Right atrium auricular region (tissue), 2 donors: ENCODE measurements around the gene TGFBR2. TPM values are rescaled to one million over a fixed set of nuclear protein-coding genes. Genes with fewer than 3 reads are reported as not detected.

Source experiments
- DNase-seq: peaks from one replicate; pipeline ENCODE4 v3.0.0-alpha.2; 2019; ENCODE audit warnings: low spot score
- H3K27ac ChIP-seq, 2 donors: fragments of 200-600 bp; sonication (generic); 1 replicate in 1 of 2; 2 replicates in 1 of 2; pipeline ENCODE4 v1.5.1; 2016 to 2019
- H3K27me3 ChIP-seq, 2 donors: fragments of 200-600 bp; sonication (generic); one replicate each; pipeline versions ENCODE4 v1.5.1 to v1.6.0; 2017 to 2019
- H3K36me3 ChIP-seq: fragments of 200-600 bp; sonication (generic); one replicate; pipeline ENCODE4 v1.5.1; 2016
- H3K4me1 ChIP-seq, 2 donors: fragments of 200-600 bp; sonication (generic); one replicate each; pipeline versions ENCODE4 v1.5.1 to v1.6.0; 2017 to 2019
- H3K4me3 ChIP-seq, 2 donors: fragments of 200-600 bp; sonication (generic); 1 replicate in 1 of 2; 2 replicates in 1 of 2; pipeline ENCODE4 v1.5.1; 2017 to 2019; ENCODE audit warnings: mild to moderate bottlenecking in 1 of 2, moderate library complexity in 1 of 2
- H3K9me3 ChIP-seq, 2 donors: fragments of 200-600 bp; sonication (generic); one replicate each; pipeline ENCODE4 v1.5.1; 2019
- total RNA-seq, 2 donors: library from RNA; depleted of rRNA; stranded (reverse); fragments of >200 nt; gene quantifications; one replicate each; pipeline ENCODE4 v1.1.0, GENCODE V29; 2016
- TF ChIP-seq, protein P1 (sequence below), 2 donors: fragments of 200-600 bp; sonication (generic); IDR thresholded peaks; one replicate each; pipeline ENCODE4 v1.5.1; 2019; ENCODE audit warnings: antibody characterized with exemption in 2 of 2

The TGFBR2 gene
- total RNA-seq, 2 donors from 2014 or later = 205 to 210 TPM

DNA sequence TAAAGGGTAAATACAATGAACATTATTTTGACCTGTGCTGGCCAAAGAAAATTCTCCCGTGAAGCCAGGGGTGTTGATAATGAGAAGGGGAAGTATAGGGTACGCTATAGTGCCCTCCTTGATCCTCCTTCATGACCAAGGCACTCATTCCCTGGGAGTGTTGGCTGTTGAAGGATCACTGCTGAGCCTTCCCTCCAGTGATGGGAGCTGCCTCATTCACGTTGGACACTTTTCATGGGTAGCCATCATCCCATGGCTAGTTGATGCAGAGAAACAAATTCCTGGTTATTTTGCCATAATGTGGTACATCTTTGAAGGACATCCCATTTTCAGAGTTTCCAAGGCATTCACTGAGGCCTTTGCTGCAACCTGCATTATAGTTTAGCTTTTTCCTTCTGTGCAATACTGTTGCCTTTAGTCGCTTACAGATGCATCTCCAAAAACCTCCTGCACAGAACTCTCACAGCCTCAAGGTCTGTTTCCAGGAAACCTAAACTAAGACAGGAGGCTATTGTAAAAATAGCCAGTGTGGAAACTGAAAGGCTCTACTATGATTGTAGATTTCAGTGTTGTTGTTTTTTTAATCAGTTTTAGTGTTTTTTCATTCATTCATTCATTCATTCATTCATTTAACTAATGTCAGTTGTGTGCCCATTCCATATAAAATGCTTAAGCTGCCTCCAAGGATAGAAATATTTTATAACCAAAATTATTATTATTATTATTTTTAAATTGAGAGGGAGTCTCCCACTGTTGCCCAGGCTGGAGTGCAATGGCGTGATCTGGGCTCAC, 40.8 kb downstream of the TGFBR2 start:
- no peaks in the 10 kb centered on the region for H3K9me3 ChIP-seq
- TF ChIP-seq, protein P1, sequence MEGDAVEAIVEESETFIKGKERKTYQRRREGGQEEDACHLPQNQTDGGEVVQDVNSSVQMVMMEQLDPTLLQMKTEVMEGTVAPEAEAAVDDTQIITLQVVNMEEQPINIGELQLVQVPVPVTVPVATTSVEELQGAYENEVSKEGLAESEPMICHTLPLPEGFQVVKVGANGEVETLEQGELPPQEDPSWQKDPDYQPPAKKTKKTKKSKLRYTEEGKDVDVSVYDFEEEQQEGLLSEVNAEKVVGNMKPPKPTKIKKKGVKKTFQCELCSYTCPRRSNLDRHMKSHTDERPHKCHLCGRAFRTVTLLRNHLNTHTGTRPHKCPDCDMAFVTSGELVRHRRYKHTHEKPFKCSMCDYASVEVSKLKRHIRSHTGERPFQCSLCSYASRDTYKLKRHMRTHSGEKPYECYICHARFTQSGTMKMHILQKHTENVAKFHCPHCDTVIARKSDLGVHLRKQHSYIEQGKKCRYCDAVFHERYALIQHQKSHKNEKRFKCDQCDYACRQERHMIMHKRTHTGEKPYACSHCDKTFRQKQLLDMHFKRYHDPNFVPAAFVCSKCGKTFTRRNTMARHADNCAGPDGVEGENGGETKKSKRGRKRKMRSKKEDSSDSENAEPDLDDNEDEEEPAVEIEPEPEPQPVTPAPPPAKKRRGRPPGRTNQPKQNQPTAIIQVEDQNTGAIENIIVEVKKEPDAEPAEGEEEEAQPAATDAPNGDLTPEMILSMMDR (IDR thresholded peaks at IDR 0.05) = no peak
- no peak for DNase-seq
- H3K4me1 ChIP-seq = peaks cover 0 to 71% of the 10 kb centered on the region in 2 donors
- H3K36me3 ChIP-seq = peaks cover 73% of the 10 kb centered on the region
- no peaks in the 10 kb centered on the region for H3K27me3 ChIP-seq
- peak overlapping the region in 1 of 2 donors; percentile 8 for H3K27ac ChIP-seq
- H3K4me3 ChIP-seq = no peak overlapping the region

DNA sequence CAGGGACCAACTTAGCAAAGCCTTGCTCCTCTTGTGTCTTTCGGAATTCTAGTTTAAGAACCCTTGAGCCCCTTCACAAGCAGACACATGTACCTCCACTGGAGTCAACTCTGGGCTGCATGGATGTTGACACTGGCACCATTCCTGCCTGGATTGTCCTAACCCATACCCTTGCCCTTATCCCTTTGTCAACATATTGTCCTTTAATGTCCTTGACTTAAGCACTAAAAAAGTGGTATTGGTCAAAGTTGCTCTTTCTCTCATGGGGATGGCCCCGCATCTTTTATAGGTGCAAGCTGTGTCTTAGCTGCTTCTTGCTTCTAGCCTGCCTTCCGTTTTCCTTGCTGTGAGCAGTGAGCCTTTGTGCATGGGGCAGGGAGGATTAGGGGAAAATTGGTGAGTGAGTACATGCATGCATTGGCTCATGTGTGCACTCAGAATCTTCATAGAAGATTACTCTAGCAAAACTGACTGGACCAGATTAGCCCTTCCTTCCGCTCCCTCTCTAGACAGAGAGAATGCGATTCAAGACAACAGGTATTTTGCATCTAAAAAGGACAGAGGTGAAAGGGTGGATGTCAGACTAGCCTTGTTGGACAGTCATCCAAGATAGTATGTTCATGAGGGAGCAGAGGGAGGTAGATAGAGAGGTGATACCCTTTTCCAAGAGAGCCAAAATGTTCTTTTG, 42.4 kb downstream of the TGFBR2 start:
- peaks cover 0 to 59% of the 10 kb centered on the region in 2 donors for H3K4me1 ChIP-seq
- H3K27ac ChIP-seq = peak overlapping the region; percentile 23 to 57
- H3K36me3 ChIP-seq = peaks cover 90% of the 10 kb centered on the region
- H3K4me3 ChIP-seq = no peak overlapping the region
- no peak for DNase-seq
- no peaks in the 10 kb centered on the region for H3K27me3 ChIP-seq
- TF ChIP-seq, protein P1 (IDR thresholded peaks at IDR 0.05) = no peak
- no peaks in the 10 kb centered on the region for H3K9me3 ChIP-seq

DNA sequence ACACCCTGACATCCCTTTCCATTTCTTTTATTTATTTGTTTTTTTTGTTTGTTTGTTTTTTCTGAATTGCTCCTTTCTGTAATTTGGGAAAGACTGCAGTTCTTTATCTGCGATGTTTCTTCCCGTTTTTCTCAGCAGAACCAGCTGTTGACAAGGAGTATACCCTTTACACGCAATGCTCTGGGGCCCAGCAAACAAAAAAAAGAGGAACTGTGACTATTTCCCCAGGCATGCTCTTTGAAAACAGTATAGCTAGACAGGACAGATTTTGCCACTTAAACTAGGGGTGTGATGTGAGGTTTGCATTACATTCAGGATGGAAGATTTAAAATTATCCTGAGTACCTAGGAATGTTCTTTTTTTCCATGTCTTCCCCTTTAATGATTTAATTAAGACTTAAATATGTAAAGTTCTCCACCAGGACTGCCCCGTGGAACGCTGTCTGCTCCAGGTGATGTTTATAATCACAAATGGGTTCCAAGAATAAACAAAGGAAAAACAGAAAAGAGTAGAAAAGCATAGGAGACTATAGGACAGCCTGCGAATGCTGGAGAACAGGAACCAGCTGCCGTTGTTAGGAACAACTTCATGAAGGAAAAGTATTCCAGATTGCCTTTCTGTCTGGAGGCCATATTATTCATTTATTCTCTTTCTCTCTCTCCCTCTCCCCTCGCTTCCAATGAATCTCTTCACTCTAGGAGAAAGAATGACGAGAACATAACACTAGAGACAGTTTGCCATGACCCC, 43.3 kb downstream of the TGFBR2 start:
- peaks cover 0 to 58% of the 10 kb centered on the region in 2 donors for H3K4me1 ChIP-seq
- H3K9me3 ChIP-seq = no peaks in the 10 kb centered on the region
- no peaks in the 10 kb centered on the region for H3K27me3 ChIP-seq
- no peak overlapping the region for H3K4me3 ChIP-seq
- no peak for DNase-seq
- H3K27ac ChIP-seq = peak overlapping the region; percentile 18 to 57
- TF ChIP-seq, protein P1 (IDR thresholded peaks at IDR 0.05) = no peak
- H3K36me3 ChIP-seq = peaks cover 99% of the 10 kb centered on the region

DNA sequence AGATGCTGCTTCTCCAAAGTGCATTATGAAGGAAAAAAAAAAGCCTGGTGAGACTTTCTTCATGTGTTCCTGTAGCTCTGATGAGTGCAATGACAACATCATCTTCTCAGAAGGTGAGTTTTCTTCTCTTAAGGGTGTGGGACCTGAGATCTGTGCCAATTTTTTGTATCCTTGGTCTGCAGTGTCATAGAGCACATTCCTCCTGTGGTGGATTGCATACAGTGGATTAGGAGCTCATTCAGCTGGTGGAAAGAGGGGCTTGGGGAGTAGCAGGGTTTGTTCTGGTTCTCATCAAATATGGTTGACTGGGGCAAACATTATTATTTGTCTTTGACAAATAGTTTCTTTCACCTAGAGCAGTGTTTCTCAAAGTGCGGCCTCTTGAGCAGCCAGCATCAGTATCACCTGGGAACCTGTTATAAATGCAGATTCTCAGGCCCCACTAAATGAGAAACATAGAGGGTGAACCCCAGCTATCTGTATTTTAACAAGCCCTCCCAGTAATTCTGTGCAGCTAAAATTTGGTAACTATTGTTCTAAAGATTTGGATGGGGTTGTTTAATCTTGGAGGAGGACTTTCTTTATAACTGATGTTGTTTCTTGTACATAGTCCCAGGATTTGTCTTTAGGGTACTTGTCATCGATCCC, 44.1 kb downstream of the TGFBR2 start:
- Histone ChIP-seq H3K27ac (peak overlapping the region in 1 of 2 donors; percentile 57), H3K4me3 (no peak overlapping the region), H3K27me3 (no peaks in the 10 kb centered on the region), H3K4me1 (peaks cover 0 to 58% of the 10 kb centered on the region in 2 donors), H3K36me3 (peaks cover 99% of the 10 kb centered on the region), H3K9me3 (no peaks in the 10 kb centered on the region)
- DNase-seq = no peak
- TF ChIP-seq, protein P1 (IDR thresholded peaks at IDR 0.05) = no peak

DNA sequence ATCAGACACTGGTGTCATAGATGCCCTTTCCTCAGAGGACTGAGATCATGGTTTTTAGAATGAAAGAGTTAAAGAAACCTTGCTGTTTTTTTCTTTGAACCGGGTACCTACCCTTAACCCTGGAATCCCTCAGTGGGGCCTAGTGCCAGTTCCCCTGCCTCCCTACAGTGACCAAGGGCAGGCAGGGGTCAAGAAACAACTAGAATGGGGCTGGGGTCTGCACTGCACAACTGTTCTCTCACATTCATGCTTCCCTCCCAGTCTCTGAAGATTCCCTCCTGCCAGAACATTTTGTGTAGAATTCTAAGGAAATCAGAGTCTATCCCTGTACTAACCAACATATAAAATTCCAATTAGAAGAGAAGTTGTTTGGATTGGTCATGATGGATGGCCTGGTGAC, 47.9 kb downstream of the TGFBR2 start:
- H3K36me3 ChIP-seq = peaks cover 88% of the 10 kb centered on the region
- peaks cover 0 to 71% of the 10 kb centered on the region in 2 donors for H3K4me1 ChIP-seq
- DNase-seq = no peak
- TF ChIP-seq, protein P1 (IDR thresholded peaks at IDR 0.05) = no peak
- no peaks in the 10 kb centered on the region for H3K9me3 ChIP-seq
- peak overlapping the region in 1 of 2 donors; percentile 36 for H3K27ac ChIP-seq
- no peaks in the 10 kb centered on the region for H3K27me3 ChIP-seq
- no peak overlapping the region for H3K4me3 ChIP-seq
